OCI-M1 (cell line): ENCODE results near the gene NFU1.

Experiments used
- DNase-seq: peaks from one replicate; lab custom pipeline; 2025; lab: John Stamatoyannopoulos, UW

Gene NFU1

GRCh38 chr2:69436938-69437750 is at the start of gene NFU1:
Gene NFU1, minus strand, starts transcription at chr2:69437435. Its CDS starts 13 bp downstream, at chr2:69437422.
- DNase-seq: peak; percentile 93

DNA sequence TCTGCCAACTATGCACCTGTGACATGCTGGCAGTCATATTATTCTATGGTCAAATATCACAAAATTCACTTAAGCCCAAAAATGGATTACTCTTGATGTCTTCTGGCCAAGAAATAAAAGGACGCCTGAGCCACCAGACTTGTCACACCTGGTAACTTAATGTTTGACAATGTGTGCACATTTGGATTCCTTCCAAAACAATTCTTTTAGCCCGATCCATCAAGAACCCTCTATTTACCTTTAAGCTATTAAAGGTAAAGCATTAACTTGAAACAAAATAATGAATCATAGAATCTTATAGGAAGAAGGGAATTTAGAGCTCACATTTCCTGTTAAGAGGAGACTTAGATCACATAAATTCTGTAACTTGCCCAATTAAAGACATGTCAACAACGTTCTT is 46.5 kb upstream of the NFU1 start:
- no peak for DNase-seq

GRCh38 chr2:69483024-69483423 is 45.8 kb upstream of the NFU1 start:
- DNase-seq: no peak

- DNase-seq: no peak
Observed at GRCh38 chr2:69482471-69482870, 45.2 kb upstream of the NFU1 start.

DNA sequence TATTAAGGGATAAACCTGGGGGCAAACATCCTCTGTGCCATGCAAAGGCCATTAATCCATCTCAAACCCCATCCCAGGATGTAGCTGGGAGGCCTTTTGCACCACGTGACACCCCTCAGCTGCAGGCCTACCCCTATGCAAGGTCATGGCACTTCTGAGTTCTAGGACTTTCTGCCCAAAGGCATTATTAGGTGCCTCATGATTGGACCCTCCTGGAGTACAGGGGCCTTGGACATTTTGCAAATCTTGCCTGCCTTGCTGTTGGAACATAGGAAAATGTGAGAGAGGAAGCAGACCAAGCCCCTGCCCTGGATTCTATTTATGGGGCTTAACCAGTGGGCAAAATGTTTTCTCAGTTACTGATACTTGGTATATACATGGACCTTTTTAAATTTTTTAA is 44.2 kb upstream of the NFU1 start:
- DNase-seq: no peak

GRCh38 chr2:69477627-69478026 is 40.4 kb upstream of the NFU1 start:
- no peak for DNase-seq

DNA sequence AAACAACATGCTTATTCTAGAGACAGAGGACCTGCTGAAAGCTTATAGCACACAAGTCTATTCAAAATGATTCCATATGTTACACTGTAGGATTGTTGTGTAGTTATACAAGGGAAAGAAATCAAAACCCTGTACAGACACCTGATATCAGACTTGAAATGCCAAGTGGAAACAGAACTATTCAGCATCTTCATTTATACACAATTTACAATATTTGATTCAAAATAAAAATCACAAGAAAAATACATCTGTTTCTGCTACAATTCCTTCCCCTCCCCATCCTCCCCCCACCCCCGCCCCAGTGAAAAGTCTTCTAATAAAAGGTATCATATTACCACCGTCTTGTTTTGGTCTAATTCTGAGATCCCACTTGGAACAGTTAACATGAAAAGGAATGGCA is 37.5 kb upstream of the NFU1 start:
- no peak for DNase-seq

DNA sequence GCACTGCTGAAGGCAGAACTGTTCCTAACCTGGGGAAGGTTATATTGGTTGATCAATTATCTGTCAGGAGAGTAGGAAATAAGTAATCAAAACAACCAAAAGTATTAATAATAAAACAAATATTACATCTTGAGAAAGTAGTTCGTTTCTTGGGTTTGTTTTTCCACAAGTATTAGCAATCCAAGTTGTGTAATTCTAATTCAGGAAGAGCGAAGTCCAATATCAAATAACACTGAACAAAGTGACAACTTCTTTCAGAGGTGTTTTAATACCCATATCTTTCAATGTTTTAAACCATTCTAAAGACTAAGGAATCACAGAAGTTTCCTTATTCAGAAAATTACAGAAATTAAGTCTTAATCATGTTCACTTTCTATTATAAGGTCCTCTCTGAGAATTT is 34.6 kb upstream of the NFU1 start:
- no peak for DNase-seq

DNA sequence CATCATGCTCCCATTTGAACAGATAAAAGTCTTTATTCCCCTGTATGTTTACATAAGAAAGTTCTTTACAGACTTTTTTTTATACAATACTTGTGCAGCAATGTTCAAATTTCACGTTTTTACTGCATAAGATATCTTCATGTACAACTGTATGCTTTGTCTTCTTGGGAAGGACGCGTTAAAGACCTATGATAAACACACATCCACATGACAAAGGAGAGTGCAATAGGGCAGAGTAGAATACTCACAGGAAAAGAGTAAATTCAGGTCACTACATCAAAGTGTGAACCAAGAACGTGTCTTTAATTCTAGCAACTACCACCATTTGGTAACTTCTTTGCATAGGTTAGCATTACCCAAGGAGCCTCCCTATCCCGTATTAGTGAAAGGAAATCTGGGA is 33.7 kb upstream of the NFU1 start:
- no peak for DNase-seq

- DNase-seq: no peak
Observed at GRCh38 chr2:69469784-69470183, 32.5 kb upstream of the NFU1 start.

DNA sequence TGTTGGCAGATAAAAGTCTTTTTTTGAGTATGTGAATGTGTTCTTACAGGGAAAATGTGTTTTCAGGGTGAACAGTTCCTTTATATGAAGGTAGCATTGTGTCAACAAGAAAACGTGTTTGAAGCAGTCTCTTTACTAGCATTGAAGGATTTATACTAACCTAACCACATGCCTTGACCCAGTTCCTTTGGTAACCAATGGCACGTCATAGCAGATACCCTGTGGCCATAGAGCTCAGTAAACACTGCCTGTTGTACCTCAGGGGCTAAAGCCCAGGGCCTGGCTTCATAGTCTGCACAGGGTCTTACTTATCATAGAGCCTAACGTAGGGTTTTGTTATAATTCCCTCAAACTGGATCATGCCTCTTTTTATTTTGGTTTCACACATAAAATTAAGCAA is 32.1 kb upstream of the NFU1 start:
- no peak for DNase-seq

GRCh38 chr2:69466728-69467127 is 29.5 kb upstream of the NFU1 start:
- no peak for DNase-seq

- DNase-seq: no peak
Observed at GRCh38 chr2:69465513-69466456, 28.6 kb upstream of the NFU1 start.

DNA sequence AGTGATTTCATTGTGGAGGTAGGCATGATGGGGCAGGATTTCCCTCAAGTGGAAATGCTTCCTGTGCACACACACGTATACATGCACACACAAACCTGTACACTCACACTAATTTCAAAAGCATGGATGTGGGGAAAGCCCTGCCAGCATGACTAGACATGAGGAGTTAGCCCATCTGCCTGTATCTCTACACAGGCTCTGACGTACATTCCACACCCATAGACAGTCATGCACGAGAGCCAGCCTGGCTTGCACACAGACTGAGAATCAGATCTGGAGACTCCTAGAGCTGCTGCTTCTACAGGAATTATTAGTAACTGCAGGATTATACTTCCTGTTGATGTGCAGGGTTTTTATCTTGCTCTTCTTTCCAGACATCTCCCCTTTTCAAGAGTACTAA is 27.3 kb upstream of the NFU1 start:
- no peak for DNase-seq

DNA sequence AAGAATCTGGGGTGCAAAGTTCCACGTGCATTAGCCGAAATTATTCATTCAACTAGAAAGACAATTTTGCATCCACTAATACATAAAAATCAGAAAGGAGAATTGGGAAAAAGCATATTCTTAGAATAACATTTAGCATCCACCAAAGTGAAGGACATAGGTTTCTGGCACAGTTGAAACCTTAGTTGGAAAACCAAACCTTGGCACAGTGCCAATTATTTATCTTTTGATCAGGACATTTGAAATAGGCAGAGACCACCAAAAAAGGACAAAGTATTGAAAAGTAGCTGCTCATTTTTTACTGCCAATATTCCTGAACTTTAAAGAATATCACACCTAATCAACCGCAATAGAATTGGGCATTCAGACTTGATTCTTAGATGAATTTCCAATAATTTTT is 25.5 kb upstream of the NFU1 start:
- DNase-seq: no peak

- no peak for DNase-seq
Observed at GRCh38 chr2:69461404-69461803, 24.2 kb upstream of the NFU1 start.

GRCh38 chr2:69459936-69460335 is 22.7 kb upstream of the NFU1 start:
- peak; percentile 33 for DNase-seq

DNA sequence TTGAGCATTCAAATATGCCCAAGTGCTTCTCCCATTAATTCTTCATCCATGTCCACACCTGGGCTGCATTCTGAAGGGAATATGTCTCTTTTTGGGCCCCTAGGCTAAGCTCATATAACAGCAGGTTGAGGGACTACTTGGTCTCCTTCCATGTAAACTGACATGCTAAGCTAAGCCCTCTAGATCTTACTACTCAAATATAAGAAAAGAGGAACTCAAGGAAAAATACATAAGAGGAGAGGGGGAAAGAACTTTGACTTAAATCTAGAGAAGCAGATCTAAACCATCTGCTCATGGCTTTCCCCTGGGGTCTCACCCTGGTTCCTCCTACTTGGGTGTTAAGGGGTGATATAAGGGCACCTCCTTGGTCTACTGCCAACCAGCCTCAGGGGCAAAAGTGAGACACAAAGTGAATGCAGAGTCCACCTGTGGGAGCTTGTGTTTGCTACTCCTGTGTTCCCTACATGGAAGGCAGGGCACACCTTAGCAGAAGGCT is 19.8 kb upstream of the NFU1 start:
- peak; percentile 16 for DNase-seq

- DNase-seq: no peak
Observed at GRCh38 chr2:69456154-69456553, 18.9 kb upstream of the NFU1 start.

- no peak for DNase-seq
Observed at GRCh38 chr2:69454976-69455375, 17.7 kb upstream of the NFU1 start.

GRCh38 chr2:69453475-69454129 is 16.4 kb upstream of the NFU1 start:
- no peak for DNase-seq

- DNase-seq: no peak
Observed at GRCh38 chr2:69452687-69453086, 15.5 kb upstream of the NFU1 start.
